CD1c-positive myeloid dendritic cell (primary cell): ENCODE data around the gene ACY1.

Experiments used
- DNase-seq: peaks from one replicate; pipeline ENCODE4 v3.0.0-alpha.2; 2016; ENCODE audit errors: extremely low spot score

The ACY1 gene

DNA sequence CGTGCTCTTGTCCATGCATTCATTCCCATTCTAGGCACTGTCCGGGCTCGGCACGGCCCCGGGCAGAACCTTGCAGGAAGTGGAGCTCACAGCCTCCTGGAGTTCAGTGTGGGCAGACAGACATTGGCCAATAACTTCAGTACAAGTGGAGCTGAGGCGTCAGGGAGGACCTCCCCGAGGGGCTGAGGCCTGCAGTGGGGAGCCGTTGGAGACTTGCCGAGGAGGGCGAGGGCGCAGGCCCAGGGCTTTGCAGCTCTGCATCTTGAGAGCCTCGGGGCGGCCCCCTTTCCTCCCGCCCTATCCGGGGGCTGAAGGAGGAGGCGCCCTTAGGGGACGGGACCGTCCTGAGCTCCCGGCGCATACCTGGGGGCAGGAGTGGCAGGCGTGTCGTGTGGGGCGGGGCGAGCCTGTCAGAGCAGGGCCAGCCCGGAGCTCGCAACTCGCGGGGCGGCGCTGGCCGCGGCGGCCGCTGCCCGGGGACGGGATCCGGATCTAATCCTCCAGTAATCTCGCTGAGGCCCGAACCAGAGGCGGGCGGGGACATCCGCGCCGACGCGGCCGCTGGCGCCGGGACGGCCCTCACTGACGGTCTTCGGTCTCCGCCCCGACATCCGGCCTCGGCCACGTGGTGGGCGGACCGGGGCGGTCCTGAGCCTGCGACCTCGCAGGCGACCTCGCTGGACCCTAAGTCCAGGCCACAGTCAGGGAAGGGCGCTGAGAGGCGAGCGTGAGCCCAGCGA, at the start of gene ACY1:
Gene ACY1, plus strand, starts transcription at position 698 of the 740 bp plus-strand sequence. CDS start 530 bp downstream, outside the sequence.
- DNase-seq: peak; percentile 92

DNA sequence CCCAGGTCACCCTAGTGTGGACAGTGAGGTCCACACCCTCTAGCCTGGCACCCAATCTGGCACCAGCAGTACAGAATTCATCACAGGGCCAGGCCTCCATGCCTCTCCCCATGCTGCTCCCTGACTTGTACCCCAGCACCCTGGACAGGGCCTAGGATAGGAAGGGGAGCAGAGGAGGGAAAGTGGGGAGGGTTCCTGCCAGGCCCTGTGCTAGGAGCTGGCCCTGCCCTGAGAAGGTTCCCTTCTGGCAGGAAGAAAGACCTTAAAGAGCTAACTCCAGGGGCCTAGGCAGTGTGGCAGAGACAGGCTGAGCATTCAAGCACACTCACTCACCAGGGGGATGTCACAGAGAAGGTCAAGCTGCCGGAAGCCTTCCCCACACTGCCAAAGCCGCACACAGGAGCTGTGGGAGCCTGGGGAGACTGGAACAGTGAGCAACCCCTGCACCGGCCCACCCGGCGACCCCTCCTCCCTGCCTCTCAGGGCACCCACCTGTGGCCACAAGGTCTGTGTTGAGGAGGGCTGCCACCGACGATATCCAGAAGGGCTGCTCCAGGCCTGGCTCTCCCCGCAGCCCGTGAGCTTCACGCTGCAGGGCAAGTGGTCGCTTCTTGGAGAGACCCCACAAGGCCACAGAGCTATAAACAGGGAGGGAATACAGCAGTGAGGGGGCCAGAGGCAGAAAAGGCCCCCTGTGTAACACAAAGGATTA, 49.0 kb upstream of the ACY1 start:
- DNase-seq: no peak

DNA sequence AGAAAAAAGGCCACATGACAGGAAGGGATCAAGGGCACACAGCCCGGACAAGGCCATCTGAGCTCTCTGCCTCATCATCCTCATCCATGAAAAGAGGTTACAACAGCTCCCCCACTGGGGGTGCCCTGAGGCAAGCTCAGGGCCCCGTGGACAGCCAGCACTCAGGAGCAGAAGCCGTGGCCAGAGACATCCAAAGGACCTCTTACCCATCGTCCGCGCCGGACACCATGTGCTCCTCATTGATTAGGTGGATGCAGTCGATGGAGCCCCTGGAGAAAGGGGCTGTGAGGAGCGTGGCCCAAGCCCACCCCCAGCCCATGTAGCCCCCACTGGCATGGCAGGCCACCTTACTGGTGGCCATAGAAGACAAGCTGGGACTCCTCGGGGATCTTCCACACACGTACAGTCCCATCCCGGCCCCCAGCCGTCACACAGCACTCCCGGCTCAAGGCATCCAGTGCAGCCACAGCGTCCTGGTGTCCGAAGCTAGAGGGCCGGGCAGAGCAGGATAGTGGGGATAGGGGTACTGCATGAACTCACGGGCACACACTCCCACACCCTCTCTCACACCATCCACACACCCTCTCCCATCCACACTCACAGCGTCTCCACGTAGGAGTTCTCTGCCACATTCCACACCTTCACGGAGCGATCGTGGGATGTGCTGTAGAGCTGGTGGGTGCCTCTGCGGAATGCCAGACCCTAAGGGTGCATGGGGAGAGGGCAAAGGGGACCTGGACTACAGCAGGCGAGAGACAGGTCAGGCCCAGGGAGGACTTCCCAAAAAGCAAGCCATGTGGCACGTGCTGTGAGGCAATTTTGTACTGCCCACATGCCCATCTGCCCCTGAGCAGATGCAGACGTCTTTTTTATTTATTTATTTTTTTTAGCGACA, 48.1 kb upstream of the ACY1 start:
- DNase-seq: no peak

DNA sequence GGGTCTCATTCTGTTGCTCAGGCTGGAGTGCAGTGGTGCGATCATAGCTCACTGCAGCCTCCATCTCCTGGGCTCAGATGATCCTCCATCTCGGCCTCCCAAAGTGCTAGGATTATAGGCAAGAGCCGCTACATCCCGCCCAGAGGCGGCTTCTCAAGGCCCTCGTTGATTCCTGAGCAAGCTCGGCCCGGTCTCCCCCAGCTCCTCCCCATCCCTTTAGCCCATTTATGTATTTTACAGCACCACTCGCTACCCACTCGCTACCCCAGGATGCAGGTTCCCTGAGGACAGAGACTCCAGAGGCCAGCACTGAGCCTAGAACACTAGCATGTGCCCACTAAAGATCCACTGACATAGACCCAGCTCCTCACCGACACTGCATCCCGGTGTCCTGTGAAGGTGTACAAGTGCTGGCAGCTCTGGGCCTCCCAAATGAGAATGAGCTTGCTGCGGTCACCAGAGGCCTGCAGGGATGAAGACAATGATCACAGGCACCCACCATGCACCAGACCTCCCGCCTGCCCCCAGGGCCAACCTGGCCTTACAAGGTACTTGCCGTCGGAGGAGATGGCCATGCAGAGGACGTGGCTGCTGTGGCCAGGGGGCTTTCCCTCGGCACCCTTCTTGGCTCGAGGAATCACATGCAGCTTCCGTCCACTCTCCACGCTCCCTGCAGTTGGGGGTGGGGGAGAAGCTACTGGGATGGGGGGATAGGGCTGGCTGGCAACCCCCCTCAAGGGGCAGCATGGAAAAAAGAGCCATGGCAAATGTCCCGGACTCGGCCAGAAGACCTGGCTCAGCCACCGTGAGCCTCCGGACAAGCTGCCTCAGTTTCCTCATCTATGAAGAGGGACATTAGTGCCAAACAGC, 47.2 kb upstream of the ACY1 start:
- DNase-seq: no peak

DNA sequence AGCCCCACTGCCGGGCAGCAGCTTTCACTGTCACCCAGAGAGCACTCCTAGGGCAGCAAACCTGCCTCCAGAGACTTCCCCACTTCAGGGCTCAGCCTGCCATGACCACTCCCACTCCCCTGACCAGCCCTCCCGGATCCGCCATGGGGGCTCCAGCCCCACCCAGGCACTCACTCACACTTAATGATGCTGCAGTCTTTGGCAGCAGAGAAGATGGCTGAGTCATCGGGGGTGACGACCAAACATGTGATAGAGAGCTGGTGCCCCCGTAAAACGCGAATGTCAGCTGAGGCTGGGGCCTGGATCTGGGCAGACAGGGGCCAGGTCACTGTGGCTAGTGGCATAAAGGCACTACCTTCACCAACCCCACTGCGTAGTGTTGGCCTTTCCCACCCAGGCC, 46.3 kb upstream of the ACY1 start:
- no peak for DNase-seq

DNA sequence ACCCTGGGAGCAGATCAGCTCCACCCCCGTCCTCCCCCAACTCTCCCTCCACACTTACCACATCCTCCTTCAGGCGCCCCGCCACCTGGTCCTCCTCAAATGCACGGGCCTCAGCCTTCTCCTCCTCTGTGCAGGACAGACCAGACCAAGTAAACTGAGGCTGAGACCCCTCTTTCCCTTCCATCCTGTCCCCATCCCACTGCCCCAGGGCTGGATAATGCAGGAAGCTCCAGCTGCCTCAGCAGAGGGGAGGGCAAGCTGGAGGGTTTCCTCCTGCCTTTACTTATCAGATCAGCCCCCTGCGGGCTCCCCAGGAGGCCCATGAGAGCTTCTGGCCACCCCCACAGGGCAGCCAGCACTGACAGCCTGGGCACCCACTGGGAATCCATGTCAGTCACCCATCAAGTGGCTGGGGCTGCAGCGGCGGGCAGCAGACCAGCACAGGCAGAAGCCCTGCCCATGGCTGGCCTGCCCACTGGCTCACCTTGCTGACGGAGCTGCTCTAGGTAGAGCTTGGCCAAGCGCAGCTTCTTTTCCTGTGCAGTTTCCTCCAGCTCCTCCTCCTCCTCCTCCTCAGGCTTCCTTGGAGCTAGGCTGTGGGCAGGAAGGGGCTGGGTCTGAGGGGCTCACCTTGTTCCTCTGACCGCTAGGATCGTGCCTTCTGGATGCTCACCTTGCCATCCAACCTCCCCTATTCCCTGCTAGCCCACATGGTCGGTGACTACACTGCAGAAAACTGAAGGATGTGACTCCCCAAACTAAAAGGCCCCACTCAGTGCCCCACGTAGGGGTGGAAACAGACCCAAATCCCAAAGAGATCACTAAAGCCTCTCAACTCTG, 45.5 kb upstream of the ACY1 start:
- no peak for DNase-seq

DNA sequence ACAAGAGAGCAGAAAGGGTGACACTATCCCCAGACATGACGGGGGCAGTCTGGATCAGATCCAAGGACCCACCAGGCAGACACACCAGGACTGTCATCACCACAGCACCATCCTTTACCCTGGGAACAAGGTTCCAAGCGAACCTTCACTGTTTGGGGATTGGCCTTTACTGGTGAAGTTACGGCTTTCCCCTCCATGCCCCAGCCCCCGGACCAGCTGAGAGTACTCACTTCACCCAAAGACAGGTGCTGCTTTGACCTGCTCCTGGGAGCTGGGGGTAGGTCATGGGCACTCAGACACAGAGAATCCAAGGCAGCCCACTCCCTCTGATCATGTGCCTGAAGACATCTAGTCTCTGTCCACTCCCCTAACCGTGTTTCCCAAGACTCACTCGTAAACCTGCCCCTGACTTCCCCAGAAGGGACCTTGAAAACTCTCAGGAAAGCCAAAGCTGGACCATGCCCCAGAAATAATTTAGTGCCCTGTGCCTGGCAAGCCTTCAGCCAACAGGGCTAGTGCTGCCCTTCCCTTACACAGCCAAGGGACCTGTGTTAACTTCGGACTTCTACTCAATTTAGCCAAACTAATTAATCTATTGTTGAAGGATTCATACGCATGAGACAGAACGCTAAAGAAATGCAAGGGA, 44.4 kb upstream of the ACY1 start:
- DNase-seq: no peak

DNA sequence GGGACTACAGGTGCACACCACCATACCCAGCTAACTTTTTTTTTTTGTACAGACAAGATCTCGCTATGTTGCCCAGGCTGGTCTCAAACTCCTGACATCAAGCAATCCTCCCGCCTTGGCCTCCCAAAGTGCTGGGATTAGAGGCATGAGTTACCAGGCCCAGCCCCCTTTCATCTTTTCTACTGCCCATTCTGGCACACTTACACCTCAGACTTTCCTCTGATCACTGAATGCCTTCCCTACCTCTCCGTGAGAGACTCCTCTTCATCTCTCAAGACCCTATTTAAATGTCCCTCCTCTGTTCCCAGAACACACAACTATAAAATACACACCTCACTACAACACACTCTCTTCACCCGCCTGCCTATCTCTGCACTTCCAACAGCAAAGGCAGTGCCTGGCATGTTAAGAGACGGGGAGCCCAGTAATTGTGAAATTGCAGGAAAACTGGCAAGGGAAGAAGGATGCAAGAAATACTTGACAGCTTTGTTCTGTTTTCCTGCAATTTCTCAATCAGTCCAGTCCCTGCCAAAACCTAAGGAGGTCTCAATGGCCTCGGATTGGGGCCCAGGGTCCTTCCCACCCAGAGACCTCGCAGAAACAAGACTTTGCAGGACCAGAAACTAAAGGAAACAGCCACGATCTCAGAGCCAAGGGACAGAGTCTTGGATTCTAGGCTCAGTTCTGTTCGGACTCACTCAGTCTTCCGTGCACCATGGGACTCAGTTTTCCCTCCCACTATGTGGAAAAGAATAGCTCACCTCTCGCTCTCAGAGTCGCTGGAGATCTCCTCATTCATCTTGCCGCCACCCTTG, 42.5 kb upstream of the ACY1 start:
- no peak for DNase-seq

DNA sequence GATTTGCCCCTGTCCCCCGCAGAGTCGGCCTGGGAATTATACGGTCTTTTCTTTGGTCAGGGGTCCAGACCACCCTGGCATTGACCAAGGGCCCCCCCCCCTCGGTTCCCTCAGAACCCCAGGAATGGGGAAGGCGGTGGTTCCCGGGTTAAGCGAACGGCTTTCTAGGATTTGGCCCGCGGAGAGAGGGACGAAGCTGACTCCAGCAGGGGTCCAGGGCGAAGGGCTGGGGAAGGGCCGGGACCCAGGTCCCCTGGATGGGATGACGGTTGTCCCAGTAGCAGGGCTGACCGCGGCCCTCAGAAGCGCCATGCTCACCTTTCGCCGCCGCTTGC, 41.9 kb upstream of the ACY1 start:
- no peak for DNase-seq

DNA sequence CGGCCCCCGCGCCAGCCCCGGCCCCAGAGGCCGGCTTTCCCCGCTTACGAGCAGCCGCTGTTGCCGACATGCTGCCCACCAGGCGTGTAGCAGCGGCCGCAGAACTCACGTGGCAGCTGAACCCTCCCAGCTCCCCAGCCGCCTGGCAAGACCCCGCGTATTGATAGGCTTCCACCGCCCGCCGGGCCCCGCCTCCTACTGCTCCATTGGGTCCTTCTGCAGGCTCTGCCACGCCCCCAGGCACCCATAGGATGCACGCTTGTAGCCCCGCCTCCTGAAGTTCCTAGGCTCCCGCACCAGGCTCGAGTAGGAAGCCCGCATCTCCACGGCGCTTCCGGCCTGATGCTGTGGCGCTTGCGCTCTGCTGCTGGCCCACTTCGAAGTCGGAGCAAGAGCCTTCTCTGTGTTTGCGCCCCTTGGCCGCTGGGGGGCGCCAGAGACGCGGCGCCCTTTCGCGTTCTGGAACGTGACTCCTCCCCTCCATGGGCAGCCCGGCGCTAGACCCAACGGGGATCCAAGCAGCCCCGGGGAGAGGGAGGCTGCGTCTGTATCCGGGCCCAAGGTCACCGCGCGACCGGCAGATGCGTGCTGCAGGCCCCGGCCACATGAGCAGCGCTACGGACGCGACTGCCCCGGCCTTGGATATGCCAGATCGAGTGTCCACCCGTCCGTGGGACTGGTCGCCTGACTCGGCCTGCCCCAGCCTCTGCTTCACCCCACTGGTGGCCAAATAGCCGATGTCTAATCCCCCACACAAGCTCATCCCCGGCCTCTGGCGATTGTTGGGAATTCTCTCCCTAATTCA, 41.3 kb upstream of the ACY1 start, which contains the start of the genes PARP3 and RRP9:
Gene PARP3, plus strand, starts transcription at position 566 of the 805 bp plus-strand sequence. CDS start 993 bp downstream, outside the sequence.
Gene RRP9, minus strand, starts transcription at position 107 of the 805 bp plus-strand sequence. Its CDS starts 37 bp downstream, at position 70.
- DNase-seq: peak; percentile 100

DNA sequence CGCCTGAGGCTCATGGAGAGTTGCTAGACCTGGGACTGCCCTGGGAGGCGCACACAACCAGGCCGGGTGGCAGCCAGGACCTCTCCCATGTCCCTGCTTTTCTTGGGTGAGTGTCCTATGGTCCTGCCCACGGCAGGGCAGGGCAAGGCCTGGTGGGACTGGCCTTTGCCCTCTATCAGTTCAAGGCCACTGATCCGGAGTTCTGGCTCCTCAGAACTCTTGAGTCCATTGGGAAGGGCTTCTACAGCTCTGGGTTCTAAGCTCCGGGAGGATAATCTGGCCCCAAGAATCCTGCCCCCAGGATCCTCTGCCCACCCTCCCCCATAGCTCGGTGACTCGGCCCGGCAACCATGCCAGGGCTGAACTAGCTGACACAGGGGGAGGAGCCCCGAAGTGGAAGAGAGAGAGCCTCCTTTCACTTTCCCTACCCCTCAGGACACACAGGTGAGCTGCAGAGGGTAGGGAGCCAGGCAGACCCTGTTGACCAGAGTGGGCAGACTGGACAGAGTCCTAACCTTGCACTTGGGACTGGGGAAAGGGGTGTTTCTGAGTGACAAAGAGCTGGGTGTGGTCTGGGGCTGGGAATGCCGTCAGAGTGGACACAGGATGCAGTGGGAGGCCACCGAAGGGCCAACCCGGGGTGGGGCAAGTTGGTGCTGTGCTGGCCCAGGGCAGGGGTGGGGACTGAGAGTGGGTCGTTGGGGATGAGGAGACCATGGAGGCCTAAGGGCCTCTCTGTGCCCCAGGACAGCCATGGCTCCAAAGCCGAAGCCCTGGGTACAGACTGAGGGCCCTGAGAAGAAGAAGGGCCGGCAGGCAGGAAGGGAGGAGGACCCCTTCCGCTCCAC, 40.5 kb upstream of the ACY1 start:
- peak; percentile 42 for DNase-seq

DNA sequence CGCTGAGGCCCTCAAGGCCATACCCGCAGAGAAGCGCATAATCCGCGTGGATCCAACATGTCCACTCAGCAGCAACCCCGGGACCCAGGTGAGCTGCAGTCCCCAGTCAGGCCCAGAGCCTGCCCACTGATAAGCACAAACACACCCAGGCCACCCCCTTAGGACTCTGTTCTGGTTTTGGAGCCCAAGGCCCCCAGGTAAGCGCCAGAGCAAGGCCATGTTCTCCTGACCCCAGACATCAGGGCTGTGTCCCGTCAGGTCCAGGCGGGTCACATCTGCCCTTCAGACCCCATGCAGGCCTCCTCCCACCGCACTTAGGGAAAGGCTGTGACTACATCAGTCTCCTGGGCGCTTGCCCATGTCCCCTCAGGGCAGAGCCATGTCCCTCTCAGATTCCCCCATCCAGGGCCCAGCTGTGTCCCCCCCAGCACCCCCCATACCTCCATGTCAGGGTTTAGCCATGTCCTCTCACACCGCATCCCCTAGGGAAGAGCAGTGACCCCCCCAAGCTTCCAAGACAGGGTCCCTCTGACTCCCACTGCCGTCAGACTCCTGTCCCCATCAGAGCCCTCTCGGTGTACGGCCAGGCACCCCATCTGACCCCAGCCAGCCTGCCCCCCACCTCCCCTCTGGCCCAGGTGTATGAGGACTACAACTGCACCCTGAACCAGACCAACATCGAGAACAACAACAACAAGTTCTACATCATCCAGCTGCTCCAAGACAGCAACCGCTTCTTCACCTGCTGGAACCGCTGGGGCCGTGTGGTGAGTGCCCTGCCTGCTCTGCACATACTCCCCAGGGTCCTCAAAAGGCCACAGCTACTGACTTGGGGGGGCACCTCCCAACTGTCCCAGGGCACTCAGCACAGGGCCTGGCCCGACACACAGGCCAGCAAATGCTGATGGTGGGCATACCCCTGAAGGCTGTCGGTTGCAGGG, 39.6 kb upstream of the ACY1 start:
- DNase-seq: no peak

DNA sequence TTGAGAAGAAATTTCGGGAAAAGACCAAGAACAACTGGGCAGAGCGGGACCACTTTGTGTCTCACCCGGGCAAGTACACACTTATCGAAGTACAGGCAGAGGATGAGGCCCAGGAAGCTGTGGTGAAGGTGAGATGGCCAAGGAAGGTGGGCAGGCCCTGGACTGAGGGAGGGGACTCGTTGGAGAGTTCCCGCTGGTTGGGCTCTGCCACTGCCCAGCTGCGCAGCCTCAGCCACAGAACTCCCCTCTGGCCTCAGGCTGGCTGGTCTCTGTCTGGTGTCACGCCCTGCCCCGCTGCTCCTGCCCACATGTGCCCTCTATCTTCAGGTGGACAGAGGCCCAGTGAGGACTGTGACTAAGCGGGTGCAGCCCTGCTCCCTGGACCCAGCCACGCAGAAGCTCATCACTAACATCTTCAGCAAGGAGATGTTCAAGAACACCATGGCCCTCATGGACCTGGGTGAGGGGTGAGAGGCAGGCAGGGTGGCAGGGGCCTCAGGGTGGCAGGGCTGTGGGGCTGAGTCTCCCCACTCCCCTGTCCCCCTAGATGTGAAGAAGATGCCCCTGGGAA, 38.8 kb upstream of the ACY1 start:
- no peak for DNase-seq

DNA sequence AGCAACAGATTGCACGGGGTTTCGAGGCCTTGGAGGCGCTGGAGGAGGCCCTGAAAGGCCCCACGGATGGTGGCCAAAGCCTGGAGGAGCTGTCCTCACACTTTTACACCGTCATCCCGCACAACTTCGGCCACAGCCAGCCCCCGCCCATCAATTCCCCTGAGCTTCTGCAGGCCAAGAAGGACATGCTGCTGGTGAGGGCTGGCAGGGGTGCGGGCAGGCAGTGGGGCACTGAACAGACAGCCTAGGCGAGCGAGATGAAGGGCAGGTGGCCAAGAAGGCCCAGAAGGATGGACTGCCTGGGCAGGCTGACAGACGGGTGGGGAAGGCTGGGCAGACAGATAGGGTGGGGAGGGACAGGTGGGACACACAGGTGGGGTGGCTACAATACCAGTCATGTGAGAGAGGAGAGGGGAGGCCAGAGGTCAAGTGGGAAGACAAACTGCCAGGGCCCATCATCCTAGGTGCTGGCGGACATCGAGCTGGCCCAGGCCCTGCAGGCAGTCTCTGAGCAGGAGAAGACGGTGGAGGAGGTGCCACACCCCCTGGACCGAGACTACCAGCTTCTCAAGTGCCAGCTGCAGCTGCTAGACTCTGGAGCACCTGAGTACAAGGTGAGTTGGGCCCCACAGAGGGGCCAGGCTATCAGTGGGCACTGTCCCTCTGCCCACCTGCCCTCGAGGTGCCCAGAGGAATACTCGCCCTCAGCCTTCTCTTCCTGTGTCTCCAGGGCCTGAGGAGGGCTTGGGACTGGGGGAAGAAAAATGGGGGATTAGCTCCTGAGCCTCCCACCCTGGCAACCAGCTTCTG, 38.1 kb upstream of the ACY1 start:
- DNase-seq: no peak
